ENCODE results near the gene HSP90B1. TPM values are rescaled to one million over a fixed set of nuclear protein-coding genes. Genes with fewer than 3 reads are reported as not detected.

The HSP90B1 gene
- total RNA-seq, 2 experiments from 2014 or later, result 392 to 418 TPM

- Mint-ChIP-seq H3K4me3 (no peak overlapping the region), H3K9me3 (no peaks in the 10 kb centered on the region), H3K4me1 (ENCODE audit: low read depth) (no peaks in the 10 kb centered on the region), H3K27me3 (ENCODE audit: low read depth) (no peaks in the 10 kb centered on the region), H3K36me3 (ENCODE audit: low read depth) (peaks cover 14% of the 10 kb centered on the region), H3K27ac (no peak overlapping the region)
- intact Hi-C loops (cut with micrococcal nuclease), result no loop called here
- DNase-seq, result no peak
- CTCF ChIA-PET, result no interaction called here
These were observed 56.6 kb downstream of the HSP90B1 start for GRCh38 chr12:103986829-103987228.

- no peaks in the 10 kb centered on the region for H3K4me1 Mint-ChIP-seq (ENCODE audit: low read depth)
- peaks cover 3% of the 10 kb centered on the region for H3K27me3 Mint-ChIP-seq (ENCODE audit: low read depth)
- intact Hi-C loops (cut with micrococcal nuclease), result no loop called here
- no peak overlapping the region for H3K4me3 Mint-ChIP-seq
- CTCF ChIA-PET, result no interaction called here
- H3K9me3 Mint-ChIP-seq, result no peaks in the 10 kb centered on the region
- H3K36me3 Mint-ChIP-seq (ENCODE audit: low read depth), result no peaks in the 10 kb centered on the region
- DNase-seq, result no peak
- no peak overlapping the region for H3K27ac Mint-ChIP-seq
These were observed 64.0 kb downstream of the HSP90B1 start for GRCh38 chr12:103994235-103994634.

- Mint-ChIP-seq H3K36me3 (ENCODE audit: low read depth) (no peaks in the 10 kb centered on the region), H3K4me1 (ENCODE audit: low read depth) (peaks cover 2% of the 10 kb centered on the region), H3K27ac (no peak overlapping the region), H3K4me3 (no peak overlapping the region), H3K9me3 (no peaks in the 10 kb centered on the region), H3K27me3 (ENCODE audit: low read depth) (peaks cover 9% of the 10 kb centered on the region)
- CTCF ChIA-PET, result interaction anchor here (1.2 kb wide), 1 partner anchor 118 kb away, joined by 4 read pairs; no protein-coding TSS in a partner anchor
- DNase-seq, result no peak
- intact Hi-C loops (cut with micrococcal nuclease), result no loop called here
These were observed 66.4 kb downstream of the HSP90B1 start for GRCh38 chr12:103996595-103996994.

GRCh38 chr12:103997286-103997900 lies 67.2 kb downstream of the HSP90B1 start:
- Mint-ChIP-seq H3K9me3 (no peaks in the 10 kb centered on the region), H3K4me1 (ENCODE audit: low read depth) (peaks cover 2% of the 10 kb centered on the region), H3K36me3 (ENCODE audit: low read depth) (no peaks in the 10 kb centered on the region), H3K4me3 (no peak overlapping the region), H3K27me3 (ENCODE audit: low read depth) (peaks cover 9% of the 10 kb centered on the region), H3K27ac (no peak overlapping the region)
- no peak for DNase-seq
- CTCF ChIA-PET, result interaction anchor here (0.7 kb wide), 1 partner anchor 111 kb away, joined by 5 read pairs; no protein-coding TSS in a partner anchor
- intact Hi-C loops (cut with micrococcal nuclease), result no loop called here

Other genes with a start within 250 kb of the HSP90B1 start
- gene NT5DC3, start 89.2 kb upstream of the HSP90B1 start, total RNA-seq, result 1 to 10 TPM; 6.0 to 6.4 TPM
- gene TDG, start 35.5 kb downstream of the HSP90B1 start, total RNA-seq, result 10 to 100 TPM; 18.0 to 19.3 TPM
- gene GLT8D2, start 119.8 kb downstream of the HSP90B1 start, total RNA-seq, result not detected
- gene HCFC2, start 134.1 kb downstream of the HSP90B1 start, total RNA-seq, result 1 to 10 TPM; 7.4 to 8.3 TPM
- 10 to 100 TPM; 23.3 to 28.3 TPM for gene NFYB, start 207.8 kb downstream of the HSP90B1 start, total RNA-seq

All from activated naive CD4-positive, alpha-beta T cell treated with anti-CD3 and anti-CD28 coated beads for 36 hours (primary cell).